SK-N-SH treated with all-trans-retinoic acid at 6 μM for 48 hours (cell line): ENCODE data around the gene ATP13A2.

ENCODE experiments used
- ATAC-seq: fragments of 200-7000 bp; cut with Tn5 transposase; 3 replicates; pipeline ENCODE4 v1.9.1; 2020; ENCODE audit warnings: mild to moderate bottlenecking, moderate library complexity
- ARNTL ChIP-seq: fragments of 450-650 bp; formaldehyde crosslinking; IDR thresholded peaks from 2 replicates; pipeline ENCODE4 v1.5.0; 2020; ENCODE audit warnings: low read depth, mild to moderate bottlenecking, moderate library complexity, borderline replicate concordance
- BACH2 ChIP-seq: fragments of 250-450 bp; sonication (Bioruptor Pico); IDR thresholded peaks from 2 replicates; pipeline ENCODE4 v1.9.0; 2021; ENCODE audit warnings: mild to moderate bottlenecking, borderline replicate concordance
- CREB5 ChIP-seq: fragments of 250-450 bp; sonication (Bioruptor Pico); IDR thresholded peaks from 2 replicates; pipeline ENCODE4 v1.5.1; 2020; ENCODE audit warnings: low read depth, mild to moderate bottlenecking, moderate library complexity
- CSDC2 ChIP-seq: fragments of 250-450 bp; sonication (Bioruptor Pico); IDR thresholded peaks from 2 replicates; pipeline ENCODE4 v1.5.0; 2020; ENCODE audit warnings: mild to moderate bottlenecking, moderate library complexity
- CSRNP3 ChIP-seq: fragments of 250-450 bp; sonication (Bioruptor Pico); IDR thresholded peaks from 2 replicates; pipeline ENCODE4 v1.5.1; 2021; ENCODE audit warnings: mild to moderate bottlenecking, moderate library complexity
- ESRRG ChIP-seq: fragments of 250-450 bp; sonication (Bioruptor Pico); IDR thresholded peaks from 2 replicates; pipeline ENCODE4 v1.6.1; 2021; ENCODE audit warnings: mild to moderate bottlenecking
- GLIS3 ChIP-seq: fragments of 250-450 bp; sonication (Bioruptor Pico); IDR thresholded peaks from 2 replicates; pipeline ENCODE4 v1.5.0; 2020; ENCODE audit warnings: mild to moderate bottlenecking, moderate library complexity
- ISL1 ChIP-seq: fragments of 250-450 bp; sonication (Bioruptor Pico); IDR thresholded peaks from 2 replicates; pipeline ENCODE4 v2.1.2; 2022; ENCODE audit warnings: mild to moderate bottlenecking, moderate library complexity
- OSR1 ChIP-seq: fragments of 250-450 bp; sonication (Bioruptor Pico); IDR thresholded peaks from 2 replicates; pipeline ENCODE4 v1.8.0; 2022; ENCODE audit warnings: moderate library complexity, mild to moderate bottlenecking, inconsistent platforms
- POU6F1 ChIP-seq: fragments of 250-450 bp; sonication (Bioruptor Pico); IDR thresholded peaks from 2 replicates; pipeline ENCODE4 v1.8.0; 2021; ENCODE audit warnings: low read depth, mild to moderate bottlenecking, moderate library complexity, borderline replicate concordance
- PPARA ChIP-seq: fragments of 250-450 bp; sonication (Bioruptor Pico); IDR thresholded peaks from 2 replicates; pipeline ENCODE4 v1.5.0; 2020; ENCODE audit warnings: mild to moderate bottlenecking, borderline replicate concordance
- RARB ChIP-seq: fragments of 250-450 bp; sonication (Bioruptor Pico); IDR thresholded peaks from 2 replicates; pipeline ENCODE4 v1.8.0; 2021; ENCODE audit warnings: mild to moderate bottlenecking, moderate library complexity
- SNAI2 ChIP-seq: fragments of 250-450 bp; sonication (Bioruptor Pico); IDR thresholded peaks from 2 replicates; pipeline ENCODE4 v1.5.0; 2020; ENCODE audit warnings: mild to moderate bottlenecking, moderate library complexity
- TCF4 ChIP-seq: fragments of 250-450 bp; sonication (Bioruptor Pico); IDR thresholded peaks from 2 replicates; pipeline ENCODE4 v1.8.0; 2021; ENCODE audit warnings: mild to moderate bottlenecking, moderate library complexity, borderline replicate concordance
- TOX ChIP-seq: fragments of 250-450 bp; sonication (Bioruptor Pico); IDR thresholded peaks from 2 replicates; pipeline ENCODE4 v1.8.0; 2021; ENCODE audit warnings: mild to moderate bottlenecking, moderate library complexity, borderline replicate concordance
- TSHZ2 ChIP-seq: fragments of 250-450 bp; sonication (Bioruptor Pico); IDR thresholded peaks from 2 replicates; pipeline ENCODE4 v1.5.0; 2020; ENCODE audit warnings: mild to moderate bottlenecking, moderate library complexity
- ZC3H10 ChIP-seq: fragments of 250-450 bp; sonication (Bioruptor Pico); IDR thresholded peaks from 2 replicates; pipeline ENCODE4 v1.5.1; 2021; ENCODE audit warnings: mild to moderate bottlenecking, moderate library complexity
- ZFP3 ChIP-seq: fragments of 250-450 bp; sonication (Bioruptor Pico); IDR thresholded peaks from 2 replicates; pipeline ENCODE4 v1.5.0; 2020; ENCODE audit warnings: mild to moderate bottlenecking, moderate library complexity
- ZFP30 ChIP-seq: fragments of 450-650 bp; formaldehyde crosslinking; IDR thresholded peaks from 2 replicates; pipeline ENCODE4 v1.5.0; 2022; ENCODE audit warnings: mild to moderate bottlenecking, moderate library complexity
- ZNF70 ChIP-seq: fragments of 450-650 bp; formaldehyde crosslinking; IDR thresholded peaks from 2 replicates; pipeline ENCODE4 v1.5.0; 2020; ENCODE audit warnings: mild to moderate bottlenecking, moderate library complexity
- ZNF8 ChIP-seq: fragments of 450-650 bp; formaldehyde crosslinking; IDR thresholded peaks from 2 replicates; pipeline ENCODE4 v1.5.0; 2020; ENCODE audit warnings: mild to moderate bottlenecking, moderate library complexity

ATP13A2 gene

GRCh38 chr1:17053086-17053684, 41.5 kb upstream of the ATP13A2 start:
- ATAC-seq: no peak
- no peak for TF ChIP-seq POU6F1 (CRISPR knock-in tag)
- TF ChIP-seq ZC3H10 (CRISPR knock-in tag): no peak
- no peak for TF ChIP-seq GLIS3
- no peak for TF ChIP-seq TSHZ2
- TF ChIP-seq ZNF8 (CRISPR knock-in tag): no peak
- no peak for TF ChIP-seq ARNTL
- no peak for TF ChIP-seq CSDC2 (CRISPR knock-in tag)
- no peak for TF ChIP-seq RARB
- TF ChIP-seq ZFP30 (CRISPR knock-in tag): no peak
- no peak for TF ChIP-seq ZNF70

GRCh38 chr1:17052641-17053040, 40.9 kb upstream of the ATP13A2 start:
- ATAC-seq: no peak
- no peak for TF ChIP-seq RARB
- TF ChIP-seq TCF4 (CRISPR knock-in tag): no peak
- TF ChIP-seq CREB5 (CRISPR knock-in tag): no peak
- no peak for TF ChIP-seq ARNTL
- TF ChIP-seq ZNF8 (CRISPR knock-in tag): no peak
- TF ChIP-seq GLIS3: no peak
- TF ChIP-seq ZFP30 (CRISPR knock-in tag): no peak
- no peak for TF ChIP-seq ZFP3 (CRISPR knock-in tag)
- no peak for TF ChIP-seq TOX (CRISPR knock-in tag)
- TF ChIP-seq, all 23 proteins: peak for 0

- no peak for ATAC-seq
- TF ChIP-seq ZFP3 (CRISPR knock-in tag): no peak
Measured at GRCh38 chr1:17052038-17052437, 40.3 kb upstream of the ATP13A2 start.

- TF ChIP-seq CREB5 (CRISPR knock-in tag): no peak
- no peak for TF ChIP-seq ZFP30 (CRISPR knock-in tag)
- TF ChIP-seq ZNF8 (CRISPR knock-in tag): no peak
- no peak for TF ChIP-seq GLIS3
- TF ChIP-seq ARNTL: no peak
- no peak for TF ChIP-seq ESRRG
- TF ChIP-seq ISL1 (CRISPR knock-in tag): no peak
- TF ChIP-seq SNAI2 (CRISPR knock-in tag): no peak
- TF ChIP-seq CSRNP3: no peak
- TF ChIP-seq, all 23 proteins: peak for 0
- no peak for ATAC-seq
Measured at GRCh38 chr1:17047924-17048323, 36.2 kb upstream of the ATP13A2 start.

GRCh38 chr1:17046334-17046657, 34.6 kb upstream of the ATP13A2 start:
- ATAC-seq: no peak
- no peak for TF ChIP-seq POU6F1 (CRISPR knock-in tag)
- TF ChIP-seq TSHZ2: no peak
- TF ChIP-seq ZNF70: no peak
- TF ChIP-seq TCF4 (CRISPR knock-in tag): no peak
- TF ChIP-seq ISL1 (CRISPR knock-in tag): no peak
- TF ChIP-seq TOX (CRISPR knock-in tag): no peak
- TF ChIP-seq OSR1 (CRISPR knock-in tag): no peak
- no peak for TF ChIP-seq PPARA
- no peak for TF ChIP-seq ZFP3 (CRISPR knock-in tag)
- no peak for TF ChIP-seq BACH2 (CRISPR knock-in tag)
- TF ChIP-seq ZNF8 (CRISPR knock-in tag): no peak
